ENCODE measurements around the gene ARIH2.

The ARIH2 gene

GRCh38 chr3:49021213-49021812 is 102.7 kb downstream of the ARIH2 start:
- peak overlapping the region; percentile 86 for H3K4me3 ChIP-seq (replicated peaks; ENCODE audit: low read depth, low read length)
- TF ChIP-seq, protein P1, sequence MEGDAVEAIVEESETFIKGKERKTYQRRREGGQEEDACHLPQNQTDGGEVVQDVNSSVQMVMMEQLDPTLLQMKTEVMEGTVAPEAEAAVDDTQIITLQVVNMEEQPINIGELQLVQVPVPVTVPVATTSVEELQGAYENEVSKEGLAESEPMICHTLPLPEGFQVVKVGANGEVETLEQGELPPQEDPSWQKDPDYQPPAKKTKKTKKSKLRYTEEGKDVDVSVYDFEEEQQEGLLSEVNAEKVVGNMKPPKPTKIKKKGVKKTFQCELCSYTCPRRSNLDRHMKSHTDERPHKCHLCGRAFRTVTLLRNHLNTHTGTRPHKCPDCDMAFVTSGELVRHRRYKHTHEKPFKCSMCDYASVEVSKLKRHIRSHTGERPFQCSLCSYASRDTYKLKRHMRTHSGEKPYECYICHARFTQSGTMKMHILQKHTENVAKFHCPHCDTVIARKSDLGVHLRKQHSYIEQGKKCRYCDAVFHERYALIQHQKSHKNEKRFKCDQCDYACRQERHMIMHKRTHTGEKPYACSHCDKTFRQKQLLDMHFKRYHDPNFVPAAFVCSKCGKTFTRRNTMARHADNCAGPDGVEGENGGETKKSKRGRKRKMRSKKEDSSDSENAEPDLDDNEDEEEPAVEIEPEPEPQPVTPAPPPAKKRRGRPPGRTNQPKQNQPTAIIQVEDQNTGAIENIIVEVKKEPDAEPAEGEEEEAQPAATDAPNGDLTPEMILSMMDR (IDR thresholded peaks at IDR 0.05; ENCODE audit: low read length, missing control alignments): no peak
- DNase-seq (ENCODE audit: low read depth): peak; percentile 97

DNA sequence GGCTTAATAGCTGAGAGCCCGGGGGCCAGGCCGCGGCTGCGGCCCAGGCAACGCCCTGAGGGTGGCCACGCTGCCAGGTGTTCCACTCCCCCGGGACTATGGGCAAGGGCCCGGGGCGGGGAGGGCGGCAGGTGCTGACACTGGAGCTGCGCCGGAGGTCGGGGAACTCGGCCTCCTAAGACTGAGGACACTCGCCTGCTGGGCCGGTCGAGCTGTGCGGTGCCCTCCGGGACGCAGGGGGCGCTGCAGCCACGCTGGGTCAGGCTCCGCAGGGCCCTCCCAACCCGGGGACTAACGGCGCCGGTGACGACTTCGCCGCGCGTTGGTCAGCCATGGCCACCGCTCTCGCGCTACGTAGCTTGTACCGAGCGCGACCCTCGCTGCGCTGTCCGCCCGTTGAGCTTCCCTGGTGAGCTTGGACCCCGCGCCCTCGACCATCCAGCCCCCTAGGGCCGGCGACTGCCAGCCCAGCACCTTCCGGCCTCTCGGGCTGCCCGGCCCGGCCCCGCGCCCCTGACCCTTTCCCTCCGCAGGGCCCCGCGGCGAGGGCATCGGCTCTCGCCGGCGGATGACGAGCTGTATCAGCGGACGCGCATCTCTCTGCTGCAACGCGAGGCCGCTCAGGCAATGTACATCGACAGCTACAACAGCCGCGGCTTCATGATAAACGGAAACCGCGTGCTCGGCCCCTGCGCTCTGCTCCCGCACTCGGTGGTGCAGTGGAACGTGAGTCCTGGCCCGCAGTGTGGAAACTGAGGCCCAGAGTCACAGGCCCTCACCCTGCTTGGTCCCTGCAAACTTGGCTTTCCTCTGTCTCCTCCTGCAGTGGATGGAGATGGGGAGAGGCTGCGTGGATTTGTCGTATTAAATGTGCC is 103.4 kb downstream of the ARIH2 start, which contains the start of gene NDUFAF3:
Gene NDUFAF3 (plus strand): TSS at position 309 of the 875 bp plus-strand sequence. CDS start 24 bp downstream, at position 333.
- H3K4me3 ChIP-seq (replicated peaks; ENCODE audit: low read depth, low read length): peak within 1 kb of the TSS; percentile 86
- TF ChIP-seq, protein P1 (IDR thresholded peaks at IDR 0.05; ENCODE audit: low read length, missing control alignments): peak; percentile 75
- DNase-seq (ENCODE audit: low read depth): peak; percentile 95

GRCh38 chr3:49022688-49023171 is 104.1 kb downstream of the ARIH2 start:
- no peak for DNase-seq (ENCODE audit: low read depth)

GRCh38 chr3:49023775-49024174 is 105.1 kb downstream of the ARIH2 start:
- no peak overlapping the region for H3K4me3 ChIP-seq (replicated peaks; ENCODE audit: low read depth, low read length)
- no peak for DNase-seq (ENCODE audit: low read depth)
- TF ChIP-seq, protein P1 (IDR thresholded peaks at IDR 0.05; ENCODE audit: low read length, missing control alignments): no peak

More at GRCh38 chr3:49022688-49023171, 104.1 kb downstream of the ARIH2 start:
- TF ChIP-seq, protein P1 (IDR thresholded peaks at IDR 0.05; ENCODE audit: low read length, missing control alignments): no peak
- H3K4me3 ChIP-seq (replicated peaks; ENCODE audit: low read depth, low read length): peak overlapping the region; percentile 86

- TF ChIP-seq, protein P1 (IDR thresholded peaks at IDR 0.05; ENCODE audit: low read length, missing control alignments): no peak
- no peak overlapping the region for H3K4me3 ChIP-seq (replicated peaks; ENCODE audit: low read depth, low read length)
- DNase-seq (ENCODE audit: low read depth): no peak
Observed at GRCh38 chr3:49024449-49024848, 105.8 kb downstream of the ARIH2 start.

DNA sequence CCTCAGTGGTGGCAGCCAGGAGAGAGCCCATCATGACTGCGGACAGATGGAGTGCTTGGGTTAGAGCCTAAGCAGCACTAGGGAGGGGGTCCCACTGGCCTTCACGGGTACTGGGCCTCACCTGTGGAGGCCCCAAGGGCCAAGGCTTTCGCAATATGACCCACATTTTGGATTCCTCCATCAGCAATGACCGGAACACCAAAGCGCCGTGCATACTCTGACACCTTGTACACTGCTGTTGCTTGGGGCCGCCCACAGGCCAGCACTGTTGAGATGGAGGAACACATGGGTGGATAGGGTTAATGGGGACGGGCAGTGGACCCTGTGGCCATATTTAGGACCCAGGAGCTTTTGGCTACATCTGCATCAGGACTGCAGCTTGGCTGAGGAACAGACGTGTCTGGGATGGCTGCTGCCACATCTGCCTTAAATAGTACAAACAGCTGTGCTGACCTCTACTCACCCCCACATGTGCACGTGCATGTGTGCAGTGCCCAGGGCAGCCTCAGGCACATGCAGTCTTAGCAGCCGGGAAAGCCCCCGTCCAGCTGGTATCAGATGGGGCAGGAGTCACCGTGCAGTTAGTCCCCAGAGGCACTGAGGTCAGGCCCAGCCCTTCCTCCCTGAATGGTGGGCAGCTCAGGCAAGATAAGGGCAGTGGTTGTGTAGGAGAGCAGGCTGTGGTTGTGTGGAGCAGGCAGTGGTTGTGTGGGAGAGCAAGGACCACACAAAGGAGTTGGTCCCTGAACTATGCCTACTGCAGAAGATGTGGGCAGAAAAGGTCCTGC is 106.6 kb downstream of the ARIH2 start:
- DNase-seq (ENCODE audit: low read depth): no peak
- H3K4me3 ChIP-seq (replicated peaks; ENCODE audit: low read depth, low read length): no peak overlapping the region
- TF ChIP-seq, protein P1 (IDR thresholded peaks at IDR 0.05; ENCODE audit: low read length, missing control alignments): no peak
